Measurements from ENCODE around the gene LIAS.

DNA sequence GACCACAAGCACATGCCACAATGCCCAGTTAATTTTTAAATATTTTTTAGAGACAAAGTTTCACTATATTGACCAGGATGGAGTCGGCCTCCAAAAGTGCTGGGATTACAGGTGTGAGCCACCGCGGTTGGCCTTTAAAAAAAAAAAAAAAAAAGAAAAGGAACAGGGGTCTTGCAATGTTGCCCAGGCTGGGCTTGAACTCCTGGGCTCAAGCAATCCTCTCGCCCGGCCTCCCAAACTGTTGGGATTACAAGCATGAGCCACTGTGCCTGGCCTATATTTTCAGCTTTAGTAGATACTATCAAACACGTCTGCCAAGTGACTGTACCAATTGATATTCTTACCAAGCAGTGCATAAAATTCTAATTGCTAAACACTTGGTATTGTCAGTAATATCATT is 59.6 kb downstream of the LIAS start:
- TF ChIP-seq POLR2AphosphoS5 (IDR thresholded peaks at IDR 0.05; ENCODE audit: low read length) (no peak), EZH2 (IDR thresholded peaks at IDR 0.05; ENCODE audit: borderline replicate concordance, control insufficient read depth, low read depth, low read length) (no peak), POLR2A (IDR thresholded peaks at IDR 0.05; ENCODE audit: low read depth, low read length) (no peak), ZNF384 (IDR thresholded peaks at IDR 0.05; ENCODE audit: borderline replicate concordance, low read depth, low read length) (no peak), TAF1 (IDR thresholded peaks at IDR 0.05; ENCODE audit: borderline replicate concordance, low read depth, low read length) (no peak), RFX5 (IDR thresholded peaks at IDR 0.05; ENCODE audit: low read depth, low read length) (no peak), NFIC (IDR thresholded peaks at IDR 0.05; ENCODE audit: low read depth, low read length) (no peak)
- TF ChIP-seq, protein P1, sequence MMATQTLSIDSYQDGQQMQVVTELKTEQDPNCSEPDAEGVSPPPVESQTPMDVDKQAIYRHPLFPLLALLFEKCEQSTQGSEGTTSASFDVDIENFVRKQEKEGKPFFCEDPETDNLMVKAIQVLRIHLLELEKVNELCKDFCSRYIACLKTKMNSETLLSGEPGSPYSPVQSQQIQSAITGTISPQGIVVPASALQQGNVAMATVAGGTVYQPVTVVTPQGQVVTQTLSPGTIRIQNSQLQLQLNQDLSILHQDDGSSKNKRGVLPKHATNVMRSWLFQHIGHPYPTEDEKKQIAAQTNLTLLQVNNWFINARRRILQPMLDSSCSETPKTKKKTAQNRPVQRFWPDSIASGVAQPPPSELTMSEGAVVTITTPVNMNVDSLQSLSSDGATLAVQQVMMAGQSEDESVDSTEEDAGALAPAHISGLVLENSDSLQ (IDR thresholded peaks at IDR 0.05), result no peak
- TF ChIP-seq, protein P2, sequence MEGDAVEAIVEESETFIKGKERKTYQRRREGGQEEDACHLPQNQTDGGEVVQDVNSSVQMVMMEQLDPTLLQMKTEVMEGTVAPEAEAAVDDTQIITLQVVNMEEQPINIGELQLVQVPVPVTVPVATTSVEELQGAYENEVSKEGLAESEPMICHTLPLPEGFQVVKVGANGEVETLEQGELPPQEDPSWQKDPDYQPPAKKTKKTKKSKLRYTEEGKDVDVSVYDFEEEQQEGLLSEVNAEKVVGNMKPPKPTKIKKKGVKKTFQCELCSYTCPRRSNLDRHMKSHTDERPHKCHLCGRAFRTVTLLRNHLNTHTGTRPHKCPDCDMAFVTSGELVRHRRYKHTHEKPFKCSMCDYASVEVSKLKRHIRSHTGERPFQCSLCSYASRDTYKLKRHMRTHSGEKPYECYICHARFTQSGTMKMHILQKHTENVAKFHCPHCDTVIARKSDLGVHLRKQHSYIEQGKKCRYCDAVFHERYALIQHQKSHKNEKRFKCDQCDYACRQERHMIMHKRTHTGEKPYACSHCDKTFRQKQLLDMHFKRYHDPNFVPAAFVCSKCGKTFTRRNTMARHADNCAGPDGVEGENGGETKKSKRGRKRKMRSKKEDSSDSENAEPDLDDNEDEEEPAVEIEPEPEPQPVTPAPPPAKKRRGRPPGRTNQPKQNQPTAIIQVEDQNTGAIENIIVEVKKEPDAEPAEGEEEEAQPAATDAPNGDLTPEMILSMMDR (IDR thresholded peaks at IDR 0.05 in 2 of 3, conservative IDR thresholded peaks at IDR 0.05 in 1 of 3; ENCODE audit: control insufficient read depth in 2 of 3, extremely low read depth in 1 of 3, insufficient read depth in 1 of 3, low read depth in 3 of 3, low read length in 3 of 3), result no peak
- TF ChIP-seq, protein P3, sequence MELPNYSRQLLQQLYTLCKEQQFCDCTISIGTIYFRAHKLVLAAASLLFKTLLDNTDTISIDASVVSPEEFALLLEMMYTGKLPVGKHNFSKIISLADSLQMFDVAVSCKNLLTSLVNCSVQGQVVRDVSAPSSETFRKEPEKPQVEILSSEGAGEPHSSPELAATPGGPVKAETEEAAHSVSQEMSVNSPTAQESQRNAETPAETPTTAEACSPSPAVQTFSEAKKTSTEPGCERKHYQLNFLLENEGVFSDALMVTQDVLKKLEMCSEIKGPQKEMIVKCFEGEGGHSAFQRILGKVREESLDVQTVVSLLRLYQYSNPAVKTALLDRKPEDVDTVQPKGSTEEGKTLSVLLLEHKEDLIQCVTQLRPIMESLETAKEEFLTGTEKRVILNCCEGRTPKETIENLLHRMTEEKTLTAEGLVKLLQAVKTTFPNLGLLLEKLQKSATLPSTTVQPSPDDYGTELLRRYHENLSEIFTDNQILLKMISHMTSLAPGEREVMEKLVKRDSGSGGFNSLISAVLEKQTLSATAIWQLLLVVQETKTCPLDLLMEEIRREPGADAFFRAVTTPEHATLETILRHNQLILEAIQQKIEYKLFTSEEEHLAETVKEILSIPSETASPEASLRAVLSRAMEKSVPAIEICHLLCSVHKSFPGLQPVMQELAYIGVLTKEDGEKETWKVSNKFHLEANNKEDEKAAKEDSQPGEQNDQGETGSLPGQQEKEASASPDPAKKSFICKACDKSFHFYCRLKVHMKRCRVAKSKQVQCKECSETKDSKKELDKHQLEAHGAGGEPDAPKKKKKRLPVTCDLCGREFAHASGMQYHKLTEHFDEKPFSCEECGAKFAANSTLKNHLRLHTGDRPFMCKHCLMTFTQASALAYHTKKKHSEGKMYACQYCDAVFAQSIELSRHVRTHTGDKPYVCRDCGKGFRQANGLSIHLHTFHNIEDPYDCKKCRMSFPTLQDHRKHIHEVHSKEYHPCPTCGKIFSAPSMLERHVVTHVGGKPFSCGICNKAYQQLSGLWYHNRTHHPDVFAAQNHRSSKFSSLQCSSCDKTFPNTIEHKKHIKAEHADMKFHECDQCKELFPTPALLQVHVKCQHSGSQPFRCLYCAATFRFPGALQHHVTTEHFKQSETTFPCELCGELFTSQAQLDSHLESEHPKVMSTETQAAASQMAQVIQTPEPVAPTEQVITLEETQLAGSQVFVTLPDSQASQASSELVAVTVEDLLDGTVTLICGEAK (IDR thresholded peaks at IDR 0.05; ENCODE audit: borderline replicate concordance), result no peak

Data from GM12878 (cell line).